Measurements from ENCODE around the gene RAB28. TPM values are rescaled to one million over a fixed set of nuclear protein-coding genes. Genes with fewer than 3 reads are reported as not detected.
"Not testable (repeated sequence)": the region's sequence is repeated elsewhere in the genome, so short reads cannot be mapped to it uniquely, and the experiment has no call there.

Gene RAB28
- total RNA-seq, 1 experiment from 2014 or later, result 61.8 TPM

DNA sequence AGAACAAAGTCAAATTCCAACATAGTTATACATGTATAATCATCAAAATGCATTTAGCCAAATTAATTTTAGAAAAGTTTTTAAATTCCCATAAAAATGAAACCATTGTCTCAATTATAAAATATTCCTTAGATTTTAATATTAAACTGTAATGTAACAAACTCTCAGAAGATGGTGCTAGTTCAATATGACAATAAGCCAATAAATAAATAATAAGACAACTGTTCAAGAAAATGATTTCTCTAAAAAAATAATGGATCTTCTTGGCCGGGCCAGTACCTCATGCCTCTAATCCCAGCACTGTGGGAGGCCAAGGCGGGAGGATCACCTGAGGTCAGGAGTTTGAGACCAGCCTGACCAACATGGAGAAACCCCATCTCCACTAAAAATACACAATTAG is 80.3 kb downstream of the RAB28 start:
- Histone ChIP-seq H3K4me3 (ENCODE audit: low read length) (no peak overlapping the region), H2AFZ (ENCODE audit: low read length) (no peak overlapping the region)
- DNase-seq, result no peak

DNA sequence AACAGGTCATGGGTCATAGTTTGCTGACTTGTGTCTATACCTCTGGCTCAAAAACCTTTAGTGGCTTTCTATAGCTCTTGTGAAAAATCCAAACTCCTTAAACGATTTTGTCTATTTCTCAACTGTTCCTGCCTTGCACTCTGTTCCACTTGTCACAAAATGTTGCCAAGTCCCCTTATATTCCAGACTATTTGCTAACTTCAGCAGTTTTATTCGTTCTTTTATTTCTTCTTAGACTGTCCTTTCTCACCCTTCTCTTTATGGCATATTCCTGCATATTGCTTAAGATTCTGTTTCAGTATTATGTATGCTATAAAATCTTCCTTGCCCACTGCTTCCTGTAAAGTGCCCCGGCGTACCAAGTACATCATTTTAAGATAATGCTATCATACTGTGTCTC is 80.8 kb downstream of the RAB28 start:
- Histone ChIP-seq H3K4me1 (ENCODE audit: low read length) (no peaks in the 10 kb centered on the region), H2AFZ (ENCODE audit: low read length) (no peak overlapping the region), H3K36me3 (ENCODE audit: insufficient read depth, low read length) (no peaks in the 10 kb centered on the region), H3K79me2 (ENCODE audit: low read length) (peaks cover 64% of the 10 kb centered on the region), H3K9me3 (ENCODE audit: low read length) (no peaks in the 10 kb centered on the region), H3K27ac (ENCODE audit: low read length) (no peak overlapping the region), H3K9ac (ENCODE audit: low read length) (no peak overlapping the region), H3K4me2 (ENCODE audit: low read depth, low read length, poor library complexity, severe bottlenecking) (no peak overlapping the region), H3K27me3 (ENCODE audit: low read length) (no peaks in the 10 kb centered on the region), H3K4me3 (ENCODE audit: low read length) (no peak overlapping the region), H4K20me1 (ENCODE audit: insufficient read depth, low read depth, low read length) (no peaks in the 10 kb centered on the region), H3K9me2 (replicated peaks; ENCODE audit: insufficient read depth, low read length) (no peaks in the 10 kb centered on the region)
- no peak for DNase-seq

More for the DNA sequence above, 80.3 kb downstream of the RAB28 start:
- H3K36me3 ChIP-seq (ENCODE audit: insufficient read depth, low read length), result no peaks in the 10 kb centered on the region; the same call in 1 of the 2 replicates
- no peaks in the 10 kb centered on the region for H3K9me3 ChIP-seq (ENCODE audit: low read length)
- no peaks in the 10 kb centered on the region for H3K4me1 ChIP-seq (ENCODE audit: low read length)
- no peak overlapping the region for H3K9ac ChIP-seq (ENCODE audit: low read length)
- H3K9me2 ChIP-seq (replicated peaks; ENCODE audit: insufficient read depth, low read length), result no peaks in the 10 kb centered on the region
- no peaks in the 10 kb centered on the region for H3K27me3 ChIP-seq (ENCODE audit: low read length)
- H3K4me2 ChIP-seq (ENCODE audit: low read depth, low read length, poor library complexity, severe bottlenecking), result no peak overlapping the region
- H4K20me1 ChIP-seq (ENCODE audit: insufficient read depth, low read depth, low read length), result no peaks in the 10 kb centered on the region
- no peak overlapping the region for H3K27ac ChIP-seq (ENCODE audit: low read length)
- H3K79me2 ChIP-seq (ENCODE audit: low read length), result peaks cover 63% of the 10 kb centered on the region

DNA sequence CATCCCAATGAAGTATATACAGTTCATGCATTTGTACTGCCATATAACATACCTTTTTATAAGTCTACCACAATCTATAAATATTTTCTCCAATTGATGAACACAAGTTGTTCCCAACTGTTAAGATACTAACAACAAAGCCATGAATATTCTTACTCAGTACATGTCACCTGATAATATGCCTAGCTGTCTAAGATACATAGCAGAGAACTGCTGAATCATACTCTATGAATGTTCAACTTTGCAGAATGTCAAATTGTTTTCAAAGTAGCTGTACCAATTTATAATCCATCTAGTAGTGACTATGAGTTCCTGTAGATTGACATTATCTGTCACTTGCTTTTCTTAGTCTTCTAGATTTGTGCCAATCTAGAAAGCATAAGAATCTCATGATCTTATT is 84.9 kb downstream of the RAB28 start:
- Histone ChIP-seq H3K9ac (ENCODE audit: low read length) (no peak overlapping the region), H3K9me3 (ENCODE audit: low read length) (no peaks in the 10 kb centered on the region), H3K4me3 (ENCODE audit: low read length) (no peak overlapping the region), H3K9me2 (replicated peaks; ENCODE audit: insufficient read depth, low read length) (no peaks in the 10 kb centered on the region), H3K27ac (ENCODE audit: low read length) (peak overlapping the region; percentile 27; the same call in 1 of the 2 replicates), H3K4me1 (ENCODE audit: low read length) (no peaks in the 10 kb centered on the region), H3K4me2 (ENCODE audit: low read depth, low read length, poor library complexity, severe bottlenecking) (no peak overlapping the region), H2AFZ (ENCODE audit: low read length) (no peak overlapping the region), H3K36me3 (ENCODE audit: insufficient read depth, low read length) (no peaks in the 10 kb centered on the region), H4K20me1 (ENCODE audit: insufficient read depth, low read depth, low read length) (no peaks in the 10 kb centered on the region), H3K27me3 (ENCODE audit: low read length) (no peaks in the 10 kb centered on the region), H3K79me2 (ENCODE audit: low read length) (peaks cover 77% of the 10 kb centered on the region)
- DNase-seq, result no peak

DNA sequence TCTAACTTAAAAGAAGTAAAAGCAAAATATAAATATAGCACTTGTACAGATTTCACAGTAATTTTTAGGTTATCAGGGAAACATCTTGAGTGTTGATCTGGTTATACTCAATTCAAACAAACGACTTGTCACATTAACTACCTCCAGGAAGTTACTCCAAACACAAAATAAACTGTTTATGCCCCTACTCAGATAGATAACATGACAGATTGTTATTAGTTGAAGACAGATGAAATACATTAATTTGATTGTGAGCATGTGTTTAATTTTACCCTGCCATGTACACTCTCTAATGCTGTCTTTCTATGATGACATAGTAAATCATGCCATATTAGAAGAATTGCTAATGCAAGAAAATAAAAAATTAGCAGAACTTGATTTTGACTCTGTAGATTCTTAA is 88.0 kb downstream of the RAB28 start:
- no peaks in the 10 kb centered on the region for H3K4me1 ChIP-seq (ENCODE audit: low read length)
- H3K9ac ChIP-seq (ENCODE audit: low read length), result no peak overlapping the region
- H3K9me3 ChIP-seq (ENCODE audit: low read length), result no peaks in the 10 kb centered on the region
- no peak overlapping the region for H2AFZ ChIP-seq (ENCODE audit: low read length)
- no peaks in the 10 kb centered on the region for H3K27me3 ChIP-seq (ENCODE audit: low read length)
- H3K27ac ChIP-seq (ENCODE audit: low read length), result no peak overlapping the region
- no peak overlapping the region for H3K4me2 ChIP-seq (ENCODE audit: low read depth, low read length, poor library complexity, severe bottlenecking)
- H3K36me3 ChIP-seq (ENCODE audit: insufficient read depth, low read length), result 0 out of 2 replicates have a peak, but pooled peaks cover 5% of the 10 kb centered on the region
- H4K20me1 ChIP-seq (ENCODE audit: insufficient read depth, low read depth, low read length), result no peaks in the 10 kb centered on the region
- no peak overlapping the region for H3K4me3 ChIP-seq (ENCODE audit: low read length)
- no peaks in the 10 kb centered on the region for H3K9me2 ChIP-seq (replicated peaks; ENCODE audit: insufficient read depth, low read length)
- peaks cover 84% of the 10 kb centered on the region for H3K79me2 ChIP-seq (ENCODE audit: low read length)
- DNase-seq, result no peak

DNA sequence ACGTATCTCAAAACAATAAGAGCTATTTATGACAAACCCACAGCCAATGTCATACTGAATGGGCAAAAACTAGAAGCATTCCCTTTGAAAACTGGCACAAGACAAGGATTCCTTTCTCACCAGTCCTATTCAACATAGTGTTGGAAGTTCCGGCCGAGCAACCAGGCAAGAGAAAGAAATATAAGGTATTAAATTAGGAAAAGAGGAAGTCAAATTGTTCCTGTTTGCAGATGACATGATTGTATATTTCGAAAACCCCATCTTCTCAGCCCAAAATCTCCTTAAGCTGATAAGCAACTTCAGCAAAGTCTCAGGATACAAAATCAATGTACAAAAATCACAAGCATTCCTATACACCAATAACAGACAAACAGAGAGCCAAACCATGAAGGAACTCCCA is 94.2 kb downstream of the RAB28 start:
- not testable (repeated sequence) for H3K9me3 ChIP-seq (ENCODE audit: low read length); H3K4me2 ChIP-seq (ENCODE audit: low read depth, low read length, poor library complexity, severe bottlenecking); H3K4me3 ChIP-seq (ENCODE audit: low read length); DNase-seq; H3K27ac ChIP-seq (ENCODE audit: low read length); H3K9me2 ChIP-seq (replicated peaks; ENCODE audit: insufficient read depth, low read length); H4K20me1 ChIP-seq (ENCODE audit: insufficient read depth, low read depth, low read length); H2AFZ ChIP-seq (ENCODE audit: low read length); H3K27me3 ChIP-seq (ENCODE audit: low read length); H3K4me1 ChIP-seq (ENCODE audit: low read length); H3K9ac ChIP-seq (ENCODE audit: low read length)
- peaks cover 89% of the 10 kb centered on the region for H3K79me2 ChIP-seq (ENCODE audit: low read length)
- peaks cover 24% of the 10 kb centered on the region for H3K36me3 ChIP-seq (ENCODE audit: insufficient read depth, low read length)

DNA sequence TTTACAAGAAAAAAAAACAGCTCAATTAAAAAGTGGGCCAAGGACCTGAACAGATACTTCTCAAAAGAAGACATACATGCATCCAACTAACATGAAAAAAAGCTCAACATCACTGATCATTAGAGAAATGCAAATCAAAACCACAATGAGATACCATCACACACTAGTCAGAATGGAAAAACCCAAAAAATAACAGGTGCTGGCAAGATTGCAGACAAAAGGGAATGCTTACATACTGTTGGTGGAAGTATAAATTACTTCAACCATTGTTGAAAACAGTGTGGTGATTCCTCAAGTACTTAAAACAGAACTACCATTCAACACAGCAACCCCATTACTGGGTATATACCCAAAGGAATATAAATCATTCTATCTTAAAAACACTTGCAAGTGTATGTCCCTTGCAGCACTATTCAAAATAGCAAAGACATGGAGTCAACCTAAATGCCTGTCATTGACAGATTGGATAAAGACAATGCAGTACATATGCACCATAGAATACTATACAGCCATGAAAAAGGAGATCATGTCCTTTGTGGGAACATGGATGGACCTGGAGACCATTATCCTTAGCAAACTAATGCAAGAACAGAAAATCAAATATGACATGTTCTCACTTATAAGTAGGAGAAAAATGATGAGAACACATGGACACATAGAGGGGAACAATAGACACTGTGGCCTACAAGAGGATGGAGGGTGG is 97.6 kb downstream of the RAB28 start:
- DNase-seq, result no peak
- Histone ChIP-seq H3K79me2 (ENCODE audit: low read length) (peaks cover 86% of the 10 kb centered on the region), H4K20me1 (ENCODE audit: insufficient read depth, low read depth, low read length) (no peaks in the 10 kb centered on the region), H3K4me2 (ENCODE audit: low read depth, low read length, poor library complexity, severe bottlenecking) (no peak overlapping the region), H3K36me3 (ENCODE audit: insufficient read depth, low read length) (peaks cover 23% of the 10 kb centered on the region), H3K9me3 (ENCODE audit: low read length) (peaks cover 10% of the 10 kb centered on the region; the same call in 1 of the 2 replicates), H2AFZ (ENCODE audit: low read length) (no peak overlapping the region), H3K9ac (ENCODE audit: low read length) (no peak overlapping the region), H3K27me3 (ENCODE audit: low read length) (no peaks in the 10 kb centered on the region), H3K27ac (ENCODE audit: low read length) (no peak overlapping the region), H3K4me1 (ENCODE audit: low read length) (no peaks in the 10 kb centered on the region), H3K9me2 (replicated peaks; ENCODE audit: insufficient read depth, low read length) (no peaks in the 10 kb centered on the region), H3K4me3 (ENCODE audit: low read length) (no peak overlapping the region)

DNA sequence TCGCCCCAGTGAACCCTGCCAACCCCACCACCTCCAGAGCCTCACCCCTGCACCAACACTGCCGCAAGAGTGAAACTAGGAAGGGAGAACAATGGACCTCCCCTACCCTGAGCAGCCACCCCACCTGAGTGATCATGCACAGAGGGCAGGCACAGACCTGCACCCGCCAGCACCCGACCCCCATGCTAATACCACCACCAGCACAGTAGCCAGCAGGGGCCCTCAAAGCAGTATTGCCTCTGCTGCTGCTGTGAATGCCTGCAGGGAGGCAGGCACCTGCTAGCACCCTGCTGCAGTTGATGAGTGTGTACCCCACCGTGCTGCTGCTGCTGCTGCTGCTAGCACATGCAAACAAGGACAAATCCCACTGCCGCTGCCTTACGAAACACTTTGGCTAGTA is 100.1 kb downstream of the RAB28 start:
- DNase-seq, result no peak
- no peak overlapping the region for H3K9ac ChIP-seq (ENCODE audit: low read length)
- H3K4me2 ChIP-seq (ENCODE audit: low read depth, low read length, poor library complexity, severe bottlenecking), result no peak overlapping the region
- H3K9me3 ChIP-seq (ENCODE audit: low read length), result peaks cover 10% of the 10 kb centered on the region; the same call in 1 of the 2 replicates
- H3K79me2 ChIP-seq (ENCODE audit: low read length), result peaks cover 76% of the 10 kb centered on the region
- no peak overlapping the region for H3K4me3 ChIP-seq (ENCODE audit: low read length)
- H3K36me3 ChIP-seq (ENCODE audit: insufficient read depth, low read length), result peaks cover 30% of the 10 kb centered on the region
- H3K27me3 ChIP-seq (ENCODE audit: low read length), result no peaks in the 10 kb centered on the region
- H3K27ac ChIP-seq (ENCODE audit: low read length), result no peak overlapping the region
- no peaks in the 10 kb centered on the region for H4K20me1 ChIP-seq (ENCODE audit: insufficient read depth, low read depth, low read length)
- H3K4me1 ChIP-seq (ENCODE audit: low read length), result peaks cover 7% of the 10 kb centered on the region; the same call in 1 of the 2 replicates
- H3K9me2 ChIP-seq (replicated peaks; ENCODE audit: insufficient read depth, low read length), result no peaks in the 10 kb centered on the region
- no peak overlapping the region for H2AFZ ChIP-seq (ENCODE audit: low read length)

DNA sequence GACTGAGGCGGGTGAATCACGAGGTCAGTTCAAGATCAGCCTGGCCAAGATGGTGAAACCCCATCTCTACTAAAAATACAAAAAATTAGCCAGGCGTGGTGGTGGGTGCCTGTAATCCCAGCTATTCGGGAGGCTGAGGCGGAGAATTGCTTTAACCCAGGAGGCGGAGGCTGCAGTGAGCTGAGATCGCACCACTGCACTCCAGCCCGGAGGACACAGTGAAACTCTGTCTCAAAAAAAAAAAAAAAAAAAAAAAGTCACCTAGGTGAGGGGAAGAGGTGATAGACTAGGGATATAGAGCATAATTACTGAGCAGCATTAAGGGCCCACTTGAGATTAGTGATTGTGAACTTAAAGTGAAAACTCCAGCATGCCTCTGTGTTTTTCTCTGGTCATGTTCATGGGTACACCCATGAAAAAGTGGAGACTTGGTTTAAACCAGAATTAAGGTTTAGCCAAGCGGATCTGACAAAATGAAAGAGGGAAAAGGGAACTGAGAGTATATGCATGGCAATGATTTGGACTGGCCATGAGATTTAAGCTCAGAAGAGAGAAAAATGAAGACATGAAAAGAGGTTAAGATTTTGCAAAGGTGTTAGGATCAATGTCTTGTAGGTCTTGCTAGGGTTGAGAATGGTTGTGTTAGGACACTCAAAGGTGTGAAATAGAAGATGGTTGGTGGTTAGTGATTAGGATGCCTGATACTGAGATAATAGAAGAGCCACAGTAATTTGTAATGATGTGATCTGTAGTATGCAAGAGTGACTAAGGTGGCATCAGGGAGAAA is 105.0 kb downstream of the RAB28 start:
- DNase-seq, result peak; percentile 53
- Histone ChIP-seq H2AFZ (ENCODE audit: low read length) (no peak overlapping the region), H3K27me3 (ENCODE audit: low read length) (no peaks in the 10 kb centered on the region), H3K9ac (ENCODE audit: low read length) (no peak overlapping the region), H4K20me1 (ENCODE audit: insufficient read depth, low read depth, low read length) (no peaks in the 10 kb centered on the region), H3K9me3 (ENCODE audit: low read length) (no peaks in the 10 kb centered on the region), H3K79me2 (ENCODE audit: low read length) (peaks cover 61% of the 10 kb centered on the region), H3K9me2 (replicated peaks; ENCODE audit: insufficient read depth, low read length) (no peaks in the 10 kb centered on the region), H3K4me2 (ENCODE audit: low read depth, low read length, poor library complexity, severe bottlenecking) (no peak overlapping the region), H3K27ac (ENCODE audit: low read length) (no peak overlapping the region), H3K4me1 (ENCODE audit: low read length) (peaks cover 7% of the 10 kb centered on the region; the same call in 1 of the 2 replicates), H3K36me3 (ENCODE audit: insufficient read depth, low read length) (peaks cover 13% of the 10 kb centered on the region; the same call in 1 of the 2 replicates), H3K4me3 (ENCODE audit: low read length) (no peak overlapping the region)
